Measurements from ENCODE around the gene ADAMTS9. TPM values are rescaled to one million over a fixed set of nuclear protein-coding genes. Genes with fewer than 3 reads are reported as not detected.

Gene ADAMTS9
- total and polyA plus RNA-seq, 2 experiments from 2014 or later: 0.31 to 0.81 TPM

GRCh38 chr3:64656544-64656943 lies 31.3 kb downstream of the ADAMTS9 start:
- Histone ChIP-seq H4K20me1 (replicated peaks; ENCODE audit: insufficient read depth) (no peaks in the 10 kb centered on the region), H3K36me3 (ENCODE audit: insufficient read depth) (no peaks in the 10 kb centered on the region), H3K27me3 (ENCODE audit: insufficient read depth) (no peaks in the 10 kb centered on the region), H3K79me2 (replicated peaks; ENCODE audit: insufficient read depth) (no peaks in the 10 kb centered on the region), H3K27ac (ENCODE audit: low read depth) (no peak overlapping the region), H3K4me2 (no peak overlapping the region), H3F3A (replicated peaks; ENCODE audit: low read depth) (no peaks in the 10 kb centered on the region), H3K4me3 (no peak overlapping the region), H3K4me1 (ENCODE audit: insufficient read depth) (no peaks in the 10 kb centered on the region), H2AFZ (no peak overlapping the region), H3K9me2 (ENCODE audit: insufficient read depth) (no peaks in the 10 kb centered on the region)
- Mint-ChIP-seq H3K27me3 (ENCODE audit: insufficient read depth, low read depth, poor library complexity) (no peaks in the 10 kb centered on the region), H3K4me3 (no peak overlapping the region), H3K4me1 (no peaks in the 10 kb centered on the region; the same call in 1 of the 3 replicates), H3K9me3 (no peaks in the 10 kb centered on the region), H3K36me3 (ENCODE audit: low read depth) (no peaks in the 10 kb centered on the region), H3K27ac (0 out of 2 replicates have a peak overlapping the region, but pooled peaks have one; percentile 51)
- DNase-seq (ENCODE audit: low spot score) (no peak), ATAC-seq (no peak)
- TF ChIP-seq ZNF462 (CRISPR knock-in tag; IDR thresholded peaks at IDR 0.05) (no peak), CREB1 (CRISPR knock-in tag; IDR thresholded peaks at IDR 0.05; ENCODE audit: low read depth) (no peak), REST (IDR thresholded peaks at IDR 0.05; ENCODE audit: unreplicated experiment) (no peak)
